Astrocyte (in vitro differentiated cells and primary cell): ENCODE measurements around the gene ISCU.

Source experiments
- CTCF ChIP-seq: IDR thresholded peaks from 2 replicates; pipeline ENCODE4 v1.5.1; 2011; ENCODE audit warnings: low read depth, mild to moderate bottlenecking, inconsistent platforms, low read length, moderate library complexity; ENCODE audit not compliant: insufficient read depth
- EZH2 ChIP-seq: IDR thresholded peaks from 2 replicates; pipeline ENCODE4 v1.6.1; 2012; ENCODE audit warnings: mild to moderate bottlenecking, low read length, inconsistent platforms; ENCODE audit not compliant: insufficient read depth

- no peak for TF ChIP-seq CTCF
- TF ChIP-seq EZH2 = no peak
Observed at GRCh38 chr12:108616941-108617858, 54.8 kb downstream of the ISCU start.
